Measurements from ENCODE around the gene DLGAP5.

DLGAP5 gene

GRCh38 chr14:55191203-55192053 lies at the start of gene DLGAP5:
DLGAP5 (minus strand) TSS chr14:55191585; CDS start chr14:55189179, 2,406 bp downstream.
- DNase-seq: peak; percentile 90 to 94

- no peak for DNase-seq
Measured at GRCh38 chr14:55240526-55241178, 49.3 kb upstream of the DLGAP5 start.

- no peak for DNase-seq
Measured at GRCh38 chr14:55239320-55239719, 47.9 kb upstream of the DLGAP5 start.

GRCh38 chr14:55238019-55238680 lies 46.8 kb upstream of the DLGAP5 start:
- DNase-seq: peak; percentile 2 to 6

GRCh38 chr14:55233591-55233990 lies 42.2 kb upstream of the DLGAP5 start:
- DNase-seq: no peak

- no peak for DNase-seq
Measured at GRCh38 chr14:55228261-55228660, 36.9 kb upstream of the DLGAP5 start.

- no peak for DNase-seq
Measured at GRCh38 chr14:55223364-55223763, 32.0 kb upstream of the DLGAP5 start.

- no peak for DNase-seq
Measured at GRCh38 chr14:55221968-55222367, 30.6 kb upstream of the DLGAP5 start.

- no peak for DNase-seq
Measured at GRCh38 chr14:55221186-55221585, 29.8 kb upstream of the DLGAP5 start.

GRCh38 chr14:55220230-55220629 lies 28.8 kb upstream of the DLGAP5 start:
- DNase-seq: no peak

GRCh38 chr14:55212634-55213033 lies 21.2 kb upstream of the DLGAP5 start:
- DNase-seq: no peak

- DNase-seq: no peak
Measured at GRCh38 chr14:55207832-55208231, 16.4 kb upstream of the DLGAP5 start.

- DNase-seq: no peak
Measured at GRCh38 chr14:55206175-55206693, 14.8 kb upstream of the DLGAP5 start.

GRCh38 chr14:55201219-55202101 lies 10.1 kb upstream of the DLGAP5 start:
- no peak for DNase-seq

- DNase-seq: no peak
Measured at GRCh38 chr14:55200651-55201050, 9.3 kb upstream of the DLGAP5 start.

- no peak for DNase-seq
Measured at GRCh38 chr14:55198749-55199148, 7.4 kb upstream of the DLGAP5 start.

- no peak for DNase-seq
Measured at GRCh38 chr14:55194656-55195355, 3.4 kb upstream of the DLGAP5 start.

GRCh38 chr14:55192054-55192621 lies 753 bp upstream of the DLGAP5 start:
- no peak for DNase-seq

- no peak for DNase-seq
Measured at GRCh38 chr14:55190906-55191202, 531 bp downstream of the DLGAP5 start.

- DNase-seq: no peak
Measured at GRCh38 chr14:55188686-55189295, 2.6 kb downstream of the DLGAP5 start.

GRCh38 chr14:55180434-55180833 lies 11.0 kb downstream of the DLGAP5 start:
- peak in 1 of 2 donors; percentile 10 for DNase-seq

Data from CD4-positive, alpha-beta T cell treated with Interferon alpha-2 for 1 hour (primary cell).